ENCODE results near the gene ADORA1. TPM values are rescaled to one million over a fixed set of nuclear protein-coding genes. Genes with fewer than 3 reads are reported as not detected.
A peak's percentile ranks its signal among the peaks of the same experiment; 100 is the strongest.

Gene ADORA1
- polyA plus RNA-seq (2013, experiment 1 of 2): 2.7 TPM
- polyA plus RNA-seq (2013, experiment 2 of 2): 3.2 TPM

DNA sequence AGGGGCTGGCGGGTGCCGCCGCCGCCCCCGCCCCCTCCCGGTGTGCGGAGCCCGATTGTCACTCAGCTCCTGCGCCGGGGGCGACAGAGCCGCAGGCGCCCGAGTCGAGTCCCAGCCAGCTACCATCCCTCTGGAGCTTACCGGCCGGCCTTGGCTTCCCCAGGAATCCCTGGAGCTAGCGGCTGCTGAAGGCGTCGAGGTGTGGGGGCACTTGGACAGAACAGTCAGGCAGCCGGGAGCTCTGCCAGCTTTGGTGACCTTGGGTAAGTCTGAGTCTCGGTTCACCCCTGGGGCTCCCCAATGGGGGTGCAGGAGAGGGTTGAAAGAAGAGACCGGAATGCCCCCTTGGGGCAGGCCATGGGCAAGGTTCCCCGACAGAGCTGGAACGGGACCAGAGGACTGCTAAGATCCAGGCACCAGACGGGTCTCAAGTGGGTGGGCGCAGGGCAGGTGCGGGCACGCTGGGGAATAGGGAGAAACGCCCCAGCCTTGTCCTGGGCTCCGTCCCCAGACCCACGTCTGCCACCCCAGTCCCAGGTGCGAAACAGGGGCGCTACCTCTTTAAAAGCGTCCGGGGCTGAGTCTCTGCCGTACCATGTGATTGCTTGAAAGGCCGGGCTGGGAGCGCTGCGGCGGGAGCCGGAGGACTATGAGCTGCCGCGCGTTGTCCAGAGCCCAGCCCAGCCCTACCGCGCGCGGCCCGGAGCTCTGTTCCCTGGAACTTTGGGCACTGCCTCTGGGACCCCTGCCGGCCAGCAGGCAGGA, at the start of gene ADORA1:
Gene ADORA1 (plus strand): TSS at position 61 of the 765 bp plus-strand sequence. CDS start 1,116 bp downstream, outside the sequence.
- Histone ChIP-seq H3K27me3 (ENCODE audit: insufficient read depth, low read length) (peaks cover 33% of the 10 kb centered on the region), H3K4me3 (ENCODE audit: low read length) (peak within 1 kb of the TSS; percentile 63), H3K9me3 (ENCODE audit: insufficient read depth, low read depth, low read length) (no peaks in the 10 kb centered on the region), H3K4me1 (ENCODE audit: insufficient read depth, low read length) (peaks cover 18% of the 10 kb centered on the region), H3K27ac (ENCODE audit: low read depth, low read length) (no peak within 1 kb of the TSS), H3K9ac (ENCODE audit: low read depth, low read length) (peak within 1 kb of the TSS; percentile 41), H3K36me3 (ENCODE audit: insufficient read depth, low read length) (no peaks in the 10 kb centered on the region)
- 1% methylated on average over 51 of the region's 51 CpGs for WGBS

DNA sequence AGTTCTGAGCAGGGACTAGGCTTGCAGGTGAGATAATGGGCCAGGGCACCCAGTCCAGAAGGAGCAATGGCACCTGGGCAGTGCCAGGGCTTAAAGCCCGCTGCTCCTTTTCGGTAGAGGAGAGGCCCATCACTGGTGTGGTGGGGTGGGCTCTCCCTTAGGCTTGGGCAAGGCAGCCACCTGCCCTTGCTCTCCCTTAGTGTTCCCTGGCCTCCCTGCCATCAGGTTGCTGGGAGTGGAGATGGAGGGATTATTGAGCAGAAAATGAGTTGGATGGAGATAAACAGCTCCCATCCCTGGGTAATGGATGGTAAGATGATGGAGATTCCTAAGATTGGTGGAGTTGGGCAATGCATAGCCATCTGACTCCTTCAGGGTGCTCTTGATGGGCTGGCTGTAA, 49.6 kb upstream of the ADORA1 start:
- H3K27me3 ChIP-seq (ENCODE audit: insufficient read depth, low read length): peaks cover 38% of the 10 kb centered on the region
- H3K36me3 ChIP-seq (ENCODE audit: insufficient read depth, low read length): no peaks in the 10 kb centered on the region; the same call in 1 of the 2 replicates
- H3K27ac ChIP-seq (ENCODE audit: low read depth, low read length): no peak overlapping the region
- WGBS: 91% methylated on average over 2 of the region's 2 CpGs
- H3K4me3 ChIP-seq (ENCODE audit: low read length): no peak overlapping the region
- H3K9me3 ChIP-seq (ENCODE audit: insufficient read depth, low read depth, low read length): no peaks in the 10 kb centered on the region
- H3K4me1 ChIP-seq (ENCODE audit: insufficient read depth, low read length): peaks cover 19% of the 10 kb centered on the region
- H3K9ac ChIP-seq (ENCODE audit: low read depth, low read length): no peak overlapping the region

DNA sequence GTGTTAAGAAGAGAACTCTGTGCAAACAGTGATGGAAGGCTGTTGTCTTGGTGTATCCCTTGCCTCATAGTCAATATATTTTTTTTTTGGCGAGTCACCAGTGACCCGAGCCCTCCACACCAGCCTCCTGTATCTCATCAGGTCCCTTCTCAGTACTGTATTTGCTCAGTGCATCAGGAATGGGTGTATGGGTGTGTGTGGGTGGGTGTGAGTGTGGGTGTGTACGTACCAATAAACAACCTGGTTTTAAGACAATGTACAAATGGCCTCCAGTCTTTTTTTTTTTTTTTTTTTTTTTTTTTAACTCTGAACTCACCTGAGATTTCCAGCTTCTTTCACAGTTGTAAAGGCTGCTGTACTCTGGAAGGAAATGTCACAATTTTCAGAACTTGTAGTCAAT, 49.0 kb upstream of the ADORA1 start:
- WGBS: 84% methylated on average over 3 of the region's 3 CpGs
- Histone ChIP-seq H3K36me3 (ENCODE audit: insufficient read depth, low read length) (no peaks in the 10 kb centered on the region; the same call in 1 of the 2 replicates), H3K27me3 (ENCODE audit: insufficient read depth, low read length) (peaks cover 38% of the 10 kb centered on the region), H3K9ac (ENCODE audit: low read depth, low read length) (no peak overlapping the region), H3K9me3 (ENCODE audit: insufficient read depth, low read depth, low read length) (no peaks in the 10 kb centered on the region), H3K4me3 (ENCODE audit: low read length) (no peak overlapping the region), H3K27ac (ENCODE audit: low read depth, low read length) (no peak overlapping the region), H3K4me1 (ENCODE audit: insufficient read depth, low read length) (peaks cover 23% of the 10 kb centered on the region)

DNA sequence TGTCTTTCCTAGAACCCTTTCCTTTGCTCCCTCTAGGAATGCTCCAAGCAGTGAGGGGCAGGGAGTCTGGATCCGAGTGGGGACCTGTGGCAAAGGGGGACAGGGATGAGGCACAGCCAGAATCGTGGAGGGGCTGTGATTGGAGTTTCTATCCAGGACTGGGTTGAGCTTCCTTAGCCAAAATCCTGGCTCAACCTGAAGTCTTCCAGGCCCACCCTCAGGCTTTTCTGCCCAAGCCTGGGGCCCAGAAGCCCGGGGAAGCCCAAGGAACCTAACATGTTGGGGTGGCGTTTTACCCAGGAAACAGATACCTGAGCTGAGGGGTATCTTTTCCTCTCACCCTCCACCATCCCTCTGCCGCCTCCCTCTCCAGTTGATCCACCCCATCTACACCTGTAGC, 47.1 kb upstream of the ADORA1 start:
- H3K27ac ChIP-seq (ENCODE audit: low read depth, low read length): no peak overlapping the region
- peaks cover 19% of the 10 kb centered on the region for H3K27me3 ChIP-seq (ENCODE audit: insufficient read depth, low read length)
- no peak overlapping the region for H3K9ac ChIP-seq (ENCODE audit: low read depth, low read length)
- H3K4me3 ChIP-seq (ENCODE audit: low read length): no peak overlapping the region
- peaks cover 23% of the 10 kb centered on the region for H3K4me1 ChIP-seq (ENCODE audit: insufficient read depth, low read length)
- no peaks in the 10 kb centered on the region for H3K9me3 ChIP-seq (ENCODE audit: insufficient read depth, low read depth, low read length)
- WGBS: 95% methylated on average over 5 of the region's 5 CpGs
- H3K36me3 ChIP-seq (ENCODE audit: insufficient read depth, low read length): no peaks in the 10 kb centered on the region; the same call in 1 of the 2 replicates

GRCh38 chr1:203081465-203082230, 45.9 kb upstream of the ADORA1 start:
- Histone ChIP-seq H3K9ac (ENCODE audit: low read depth, low read length) (no peak overlapping the region), H3K4me3 (ENCODE audit: low read length) (no peak overlapping the region), H3K4me1 (ENCODE audit: insufficient read depth, low read length) (peaks cover 23% of the 10 kb centered on the region), H3K9me3 (ENCODE audit: insufficient read depth, low read depth, low read length) (no peaks in the 10 kb centered on the region), H3K27me3 (ENCODE audit: insufficient read depth, low read length) (peaks cover 7% of the 10 kb centered on the region), H3K27ac (ENCODE audit: low read depth, low read length) (no peak overlapping the region), H3K36me3 (ENCODE audit: insufficient read depth, low read length) (no peaks in the 10 kb centered on the region; the same call in 1 of the 2 replicates)
- 65% methylated on average over 9 of the region's 9 CpGs for WGBS

- H3K4me3 ChIP-seq (ENCODE audit: low read length): no peak overlapping the region
- H3K9me3 ChIP-seq (ENCODE audit: insufficient read depth, low read depth, low read length): no peaks in the 10 kb centered on the region
- peaks cover 23% of the 10 kb centered on the region for H3K4me1 ChIP-seq (ENCODE audit: insufficient read depth, low read length)
- H3K27me3 ChIP-seq (ENCODE audit: insufficient read depth, low read length): peaks cover 2% of the 10 kb centered on the region; the same call in 1 of the 2 replicates
- no peak overlapping the region for H3K27ac ChIP-seq (ENCODE audit: low read depth, low read length)
- 89% methylated on average over 3 of the region's 3 CpGs for WGBS
- H3K36me3 ChIP-seq (ENCODE audit: insufficient read depth, low read length): no peaks in the 10 kb centered on the region
- H3K9ac ChIP-seq (ENCODE audit: low read depth, low read length): no peak overlapping the region
Measured at GRCh38 chr1:203082231-203082505, 45.4 kb upstream of the ADORA1 start.

- Histone ChIP-seq H3K36me3 (ENCODE audit: insufficient read depth, low read length) (no peaks in the 10 kb centered on the region), H3K9ac (ENCODE audit: low read depth, low read length) (no peak overlapping the region), H3K9me3 (ENCODE audit: insufficient read depth, low read depth, low read length) (no peaks in the 10 kb centered on the region), H3K27me3 (ENCODE audit: insufficient read depth, low read length) (no peaks in the 10 kb centered on the region; the same call in 1 of the 2 replicates), H3K27ac (ENCODE audit: low read depth, low read length) (no peak overlapping the region), H3K4me1 (ENCODE audit: insufficient read depth, low read length) (peaks cover 23% of the 10 kb centered on the region), H3K4me3 (ENCODE audit: low read length) (no peak overlapping the region)
- WGBS: 86% methylated on average over 8 of the region's 11 CpGs
Measured at GRCh38 chr1:203082571-203083462, 44.7 kb upstream of the ADORA1 start.

GRCh38 chr1:203083463-203083921, 44.0 kb upstream of the ADORA1 start:
- no peaks in the 10 kb centered on the region for H3K27me3 ChIP-seq (ENCODE audit: insufficient read depth, low read length)

GRCh38 chr1:203084588-203085527, 42.7 kb upstream of the ADORA1 start:
- no peaks in the 10 kb centered on the region for H3K9me3 ChIP-seq (ENCODE audit: insufficient read depth, low read depth, low read length)
- H3K36me3 ChIP-seq (ENCODE audit: insufficient read depth, low read length): no peaks in the 10 kb centered on the region
- no peak overlapping the region for H3K9ac ChIP-seq (ENCODE audit: low read depth, low read length)
- WGBS: 85% methylated on average over 14 of the region's 14 CpGs
- H3K27me3 ChIP-seq (ENCODE audit: insufficient read depth, low read length): no peaks in the 10 kb centered on the region
- no peak overlapping the region for H3K4me3 ChIP-seq (ENCODE audit: low read length)
- no peak overlapping the region for H3K27ac ChIP-seq (ENCODE audit: low read depth, low read length)
- H3K4me1 ChIP-seq (ENCODE audit: insufficient read depth, low read length): peaks cover 23% of the 10 kb centered on the region

More at GRCh38 chr1:203083463-203083921, 44.0 kb upstream of the ADORA1 start:
- no peak overlapping the region for H3K4me3 ChIP-seq (ENCODE audit: low read length)
- no peak overlapping the region for H3K27ac ChIP-seq (ENCODE audit: low read depth, low read length)
- WGBS: 93% methylated on average over 11 of the region's 11 CpGs
- H3K9me3 ChIP-seq (ENCODE audit: insufficient read depth, low read depth, low read length): no peaks in the 10 kb centered on the region
- no peaks in the 10 kb centered on the region for H3K36me3 ChIP-seq (ENCODE audit: insufficient read depth, low read length)
- no peak overlapping the region for H3K9ac ChIP-seq (ENCODE audit: low read depth, low read length)
- H3K4me1 ChIP-seq (ENCODE audit: insufficient read depth, low read length): peaks cover 23% of the 10 kb centered on the region

Data from HUES64 (cell line).